HG02870 (cell line): ENCODE results near the gene IMMT.

Experiments used
- ATAC-seq: cut with Tn5 transposase; IDR thresholded peaks from one replicate; pipeline ENCODE4 v1.9.1; 2021; ENCODE audit warnings: mild to moderate bottlenecking, moderate library complexity; ENCODE audit not compliant: unreplicated experiment

The IMMT gene

GRCh38 chr2:86094229-86094628 lies 101.0 kb downstream of the IMMT start:
- no peak for ATAC-seq
